ENCODE results near the gene PROSER1.

- TF ChIP-seq CTCF (IDR thresholded peaks at IDR 0.05) (no peak), POLR2A (IDR thresholded peaks at IDR 0.05) (no peak)
These were observed 5.7 kb downstream of the PROSER1 start for GRCh38 chr13:39032150-39032549.

Data from thyroid gland (tissue), 4 donors.